Myocyte (in vitro differentiated cells): ENCODE data around the gene ADPRHL1. TPM values are rescaled to one million over a fixed set of nuclear protein-coding genes. Genes with fewer than 3 reads are reported as not detected.

Experiments
- DNase-seq: peaks from one replicate; pipeline ENCODE4 v3.0.0-alpha.2; 2012; ENCODE audit warnings: low read depth
- total RNA-seq: library from RNA; depleted of rRNA; stranded (reverse); fragments of >200 nt; gene quantifications from 2 replicates; pipeline ENCODE4 v1.2.3, GENCODE V29; 2014

Gene ADPRHL1
- total RNA-seq, 1 donor from 2014 or later, result 8.4 TPM

GRCh38 chr13:113417836-113418721 is 35.2 kb downstream of the ADPRHL1 start:
- no peak for DNase-seq

- no peak for DNase-seq
Measured at GRCh38 chr13:113417008-113417751, 36.1 kb downstream of the ADPRHL1 start.

DNA sequence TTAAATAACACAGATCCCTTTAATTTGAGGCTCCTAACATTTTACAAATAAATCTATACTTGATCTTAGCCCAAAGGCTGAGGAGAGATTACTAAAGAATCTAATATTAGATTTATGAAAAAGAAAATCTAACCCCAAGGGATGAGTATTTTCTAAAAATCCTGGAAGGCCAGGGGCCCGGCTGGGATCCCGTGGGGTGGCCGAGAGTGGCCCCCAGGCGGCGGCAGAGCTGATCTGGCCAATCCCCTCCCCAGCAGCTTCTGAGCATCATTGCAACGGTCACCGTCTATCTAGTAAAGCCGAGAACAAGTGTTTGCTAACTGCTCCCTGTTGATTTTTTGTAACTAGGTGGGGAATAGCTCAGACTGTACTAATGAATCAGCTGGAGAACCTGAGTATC is 37.5 kb downstream of the ADPRHL1 start:
- no peak for DNase-seq

- no peak for DNase-seq
Measured at GRCh38 chr13:113415032-113415431, 38.3 kb downstream of the ADPRHL1 start.

GRCh38 chr13:113414335-113414734 is 39.0 kb downstream of the ADPRHL1 start:
- no peak for DNase-seq

GRCh38 chr13:113413898-113414282 is 39.4 kb downstream of the ADPRHL1 start:
- DNase-seq, result peak; percentile 91

- DNase-seq, result peak; percentile 88
Measured at GRCh38 chr13:113413178-113413897, 40.0 kb downstream of the ADPRHL1 start.

DNA sequence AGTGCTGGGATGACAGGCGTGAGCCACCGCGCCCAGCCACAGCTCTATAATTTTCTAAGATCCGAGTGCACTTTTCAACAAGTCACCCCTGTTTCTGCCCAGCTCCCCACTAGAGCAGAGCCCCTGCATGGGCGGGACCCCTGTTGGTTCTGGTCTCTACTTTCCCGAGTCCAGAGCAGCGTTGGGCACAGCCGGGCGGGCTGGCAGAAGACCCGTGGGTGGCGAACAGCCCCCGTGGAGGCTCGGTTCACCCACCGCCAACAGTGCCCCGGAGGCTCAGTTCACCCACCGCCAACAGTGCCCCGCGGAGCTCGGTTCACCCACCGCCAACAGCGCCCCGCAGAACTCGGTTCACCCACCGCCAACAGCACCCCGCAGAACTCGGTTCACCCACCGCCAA is 40.8 kb downstream of the ADPRHL1 start:
- no peak for DNase-seq

DNA sequence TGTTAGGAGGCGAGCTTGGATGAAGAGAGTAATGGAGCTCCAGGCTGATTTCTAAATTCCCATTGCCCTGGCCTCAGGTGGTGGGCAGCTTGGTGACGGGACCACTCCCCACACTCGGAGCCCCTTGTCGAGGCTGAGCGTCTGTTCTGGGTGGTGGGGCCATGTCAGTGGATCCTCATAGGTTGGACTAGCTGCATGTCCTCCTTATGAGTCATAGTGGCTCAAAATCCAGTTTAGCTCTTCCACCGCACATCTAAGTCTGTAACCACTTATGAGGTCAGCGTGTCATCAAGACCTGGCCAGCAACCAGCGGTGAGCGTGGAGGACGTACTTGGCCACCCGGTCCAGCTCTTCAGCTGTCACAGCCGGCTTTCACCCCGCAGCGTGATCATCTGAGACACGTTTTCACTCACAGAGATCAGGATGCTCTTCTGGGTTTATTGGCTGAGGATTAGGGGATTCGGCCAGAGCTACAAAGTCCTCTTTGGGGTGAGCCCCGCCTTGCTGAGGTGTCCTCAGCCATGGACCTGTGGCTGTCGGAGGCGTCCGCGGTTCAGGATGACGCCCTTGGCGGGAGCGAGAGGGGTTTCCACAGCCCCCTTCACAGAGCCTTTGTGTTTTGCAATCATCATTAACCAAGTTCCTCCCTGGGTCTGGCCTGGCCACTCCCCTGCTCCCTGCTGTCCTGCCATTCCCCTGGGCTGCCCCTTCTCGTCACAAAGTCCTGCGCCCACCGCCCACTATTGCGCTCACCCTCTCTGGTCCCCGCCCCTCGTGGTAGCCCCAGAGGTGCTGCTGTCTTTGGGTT is 41.9 kb downstream of the ADPRHL1 start:
- DNase-seq, result peak; percentile 99

GRCh38 chr13:113410472-113411201 is 42.7 kb downstream of the ADPRHL1 start:
- peak; percentile 98 for DNase-seq

GRCh38 chr13:113408562-113408961 is 44.7 kb downstream of the ADPRHL1 start:
- DNase-seq, result no peak

DNA sequence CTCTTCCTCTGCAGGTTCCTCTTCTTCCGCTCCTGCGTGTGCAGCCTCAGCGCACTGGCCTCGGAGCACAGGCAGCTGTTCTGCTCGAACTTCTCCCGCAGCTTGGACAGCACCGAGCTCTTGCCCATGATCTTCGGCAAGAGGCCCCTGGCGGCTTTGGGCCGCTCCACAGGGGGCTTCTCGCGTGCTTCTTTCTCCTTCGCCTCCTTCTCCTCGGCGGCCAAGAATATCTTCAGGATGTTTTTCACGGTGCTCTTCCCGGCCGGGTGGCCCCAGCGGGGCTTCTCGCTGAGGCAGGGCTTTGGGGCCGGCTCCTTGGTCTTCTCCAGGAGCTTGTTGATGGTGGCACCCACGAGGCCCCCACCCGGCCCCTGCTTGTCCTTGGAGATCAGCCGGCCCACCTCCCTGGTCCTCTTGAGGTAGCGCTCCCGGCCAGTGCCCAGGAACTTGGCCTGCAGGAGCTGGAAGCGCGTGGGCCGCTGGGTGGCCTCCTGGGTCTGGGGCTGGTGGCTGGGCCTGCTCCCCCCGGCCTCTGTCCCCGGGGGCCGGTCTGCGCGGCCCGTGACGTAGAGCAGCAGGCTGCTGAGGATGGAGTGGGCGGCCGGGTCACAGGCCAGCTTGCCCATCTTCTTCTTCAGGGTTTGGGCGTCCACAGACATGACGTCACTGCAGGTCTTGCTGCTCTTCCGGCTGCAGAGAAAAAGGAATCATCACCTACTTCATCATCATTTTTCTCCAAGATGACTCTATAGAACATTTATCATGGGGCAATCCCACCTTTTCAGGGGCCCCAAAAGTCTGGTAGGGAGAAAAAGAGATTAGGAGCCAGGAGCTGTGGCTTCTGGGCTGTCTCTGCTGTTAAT is 45.5 kb downstream of the ADPRHL1 start:
- no peak for DNase-seq

DNA sequence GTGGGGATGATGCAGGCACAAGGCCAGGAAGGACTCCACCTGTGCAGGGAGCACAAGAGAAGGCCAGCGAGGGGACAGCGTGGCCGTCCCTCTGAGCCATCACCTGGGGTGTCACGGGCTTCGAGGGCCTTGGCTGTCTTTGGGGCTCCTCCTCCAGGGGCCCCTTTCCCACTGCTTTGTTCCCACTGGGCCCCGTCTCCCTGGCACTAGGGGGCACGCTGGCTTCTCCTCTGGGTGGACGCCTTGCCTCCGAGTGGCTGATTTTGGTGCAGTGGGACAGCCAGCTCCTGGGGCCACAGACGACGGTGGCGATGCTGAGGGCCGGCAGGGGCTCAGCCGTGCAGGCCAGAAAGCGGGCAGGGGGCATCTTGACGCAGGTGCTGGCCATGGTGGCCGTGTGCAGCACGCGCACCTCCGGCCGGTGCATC is 46.2 kb downstream of the ADPRHL1 start:
- DNase-seq, result no peak

DNA sequence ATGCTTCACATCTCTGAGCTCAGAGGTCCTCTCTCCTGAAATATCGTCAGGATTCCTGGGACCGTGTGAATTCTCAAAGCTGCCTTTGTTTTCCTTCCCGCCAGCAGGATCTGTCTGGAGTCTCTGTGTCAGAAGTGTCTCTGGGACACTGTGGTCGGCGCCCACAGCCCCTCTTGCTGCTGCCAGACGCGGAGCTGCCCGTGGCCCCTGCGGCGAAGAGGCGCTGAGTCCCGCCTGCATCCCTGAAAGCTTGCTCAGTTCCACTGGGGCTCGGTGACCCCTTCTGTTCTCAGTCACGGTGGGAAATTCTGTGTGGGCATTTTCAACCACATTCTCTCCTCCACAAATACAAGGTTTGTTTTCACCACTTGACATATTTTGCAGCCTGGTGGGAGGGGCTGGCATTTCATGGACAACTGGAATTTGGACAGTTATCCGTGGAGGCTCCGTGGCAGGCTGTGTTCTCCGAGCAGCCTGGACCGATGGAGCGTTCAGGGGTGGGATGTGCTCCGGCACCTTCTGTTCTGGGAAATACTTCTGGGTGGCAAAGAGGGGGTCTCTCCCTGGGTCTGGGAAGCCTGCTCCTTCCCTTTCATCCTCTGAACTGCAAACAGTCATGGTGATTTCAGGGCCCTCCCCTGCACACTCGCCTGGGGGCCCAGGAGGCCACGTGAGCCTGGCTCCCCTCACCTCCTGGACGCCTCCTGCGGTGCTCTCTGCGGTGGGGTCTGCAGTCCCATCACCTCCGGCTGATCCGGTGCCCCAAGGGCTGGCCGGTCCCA is 46.8 kb downstream of the ADPRHL1 start:
- DNase-seq, result no peak

- DNase-seq, result no peak
Measured at GRCh38 chr13:113405481-113406300, 47.6 kb downstream of the ADPRHL1 start.

GRCh38 chr13:113404723-113405471 is 48.4 kb downstream of the ADPRHL1 start:
- DNase-seq, result no peak

- DNase-seq, result no peak
Measured at GRCh38 chr13:113404366-113404722, 48.9 kb downstream of the ADPRHL1 start.
